Measurements from ENCODE around the gene TDRD9.

The TDRD9 gene

DNA sequence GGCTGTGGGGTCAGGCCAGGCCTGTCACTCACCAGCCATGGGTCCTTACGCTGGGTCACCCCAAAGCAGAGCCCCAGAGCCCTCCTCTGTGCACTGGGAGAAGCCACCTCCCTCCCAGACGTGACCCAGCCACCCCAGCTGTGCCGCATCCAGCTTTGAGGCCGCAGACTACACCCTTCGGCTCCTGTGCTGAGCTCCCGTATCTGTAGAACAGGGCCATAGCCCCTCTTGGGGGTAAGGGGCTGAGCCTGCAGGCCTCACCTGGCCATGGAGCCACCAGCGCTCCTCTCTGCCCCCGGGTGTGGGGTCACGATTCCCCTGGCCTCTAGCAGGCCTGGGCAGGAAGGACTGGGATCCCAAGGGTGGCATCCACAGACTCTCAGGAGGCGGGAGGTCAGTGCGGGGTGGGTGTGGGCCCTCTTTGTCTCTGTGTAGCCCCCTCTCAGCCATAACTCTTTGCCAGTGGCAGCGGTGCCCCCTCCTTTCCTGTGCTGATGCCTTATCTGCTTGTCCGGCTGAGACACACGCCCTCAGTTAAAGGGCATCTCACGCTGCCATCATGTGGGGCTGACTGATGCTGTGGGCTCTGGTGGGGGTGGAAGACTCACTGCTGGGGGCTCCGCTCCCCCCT lies 173.5 kb downstream of the TDRD9 start:
- no peak for DNase-seq (ENCODE audit: low read depth in 2 of 2)

Measured in stimulated activated CD4-positive, alpha-beta T cell treated with anti-CD3 and anti-CD28 coated beads, Interleukin-1b, Interleukin-23, amount 100 ng/mL, for 1 hour (primary cell).